Right cardiac atrium (tissue), 5 donors: Measurements from ENCODE around the gene PHPT1. TPM values are rescaled to one million over a fixed set of nuclear protein-coding genes. Genes with fewer than 3 reads are reported as not detected.
A peak's percentile ranks its signal among the peaks of the same experiment; 100 is the strongest.
"Not testable (repeated sequence)": the region's sequence is repeated elsewhere in the genome, so short reads cannot be mapped to it uniquely, and the experiment has no call there.

ENCODE experiments used
- ATAC-seq, 2 donors: fragments of 200-7000 bp; cut with Tn5 transposase; one replicate each; pipeline versions ENCODE4 v1.8.0 to v1.9.1; 2020; ENCODE audit warnings: moderate library complexity in 2 of 2, mild to moderate bottlenecking in 1 of 2
- DNase-seq, 3 donors: peaks; one replicate each; pipeline ENCODE4 v3.0.0-alpha.2; 2020
- H3K27ac ChIP-seq: one replicate; pipeline ENCODE4 v1.5.1; 2013; ENCODE audit warnings: mild to moderate bottlenecking, low read length, control low read depth, moderate library complexity
- H3K27me3 ChIP-seq: one replicate; pipeline ENCODE4 v1.6.1; 2013; ENCODE audit not compliant: control insufficient read depth, insufficient read depth
- H3K4me1 ChIP-seq: one replicate; pipeline ENCODE4 v1.6.1; 2013; ENCODE audit warnings: low read length; ENCODE audit not compliant: control insufficient read depth, insufficient read depth
- H3K4me3 ChIP-seq: one replicate; pipeline ENCODE4 v1.5.1; 2013; ENCODE audit warnings: low read length, control low read depth
- H3K9me3 ChIP-seq: one replicate; pipeline ENCODE4 v1.6.1; 2013; ENCODE audit warnings: low read length; ENCODE audit not compliant: control insufficient read depth
- WGBS: extraction: QIAGEN DNeasy Blood & Tissue Kit; methylation state at CpG from one replicate; pipeline ENCODE4 v1.1.7; 2013; 5-methylcytosine and 5-hydroxymethylcytosine counted together
- intact Hi-C, 4 donors: fragments of 100-400 bp; cut with DNase I; formaldehyde crosslinking; loops; one replicate each; pipeline versions ENCODE4 v1.11.0 to v1.14.0; 2022 to 2023
- long read RNA-seq, 4 donors: library from polyadenylated mRNA; unstranded; transcript quantifications; one replicate each; pipeline ENCODE4 v2.0.0, GENCODE V29; 2020 to 2021
- polyA plus RNA-seq: library from polyadenylated mRNA; stranded (reverse); fragments of 200-250 nt; gene quantifications from one replicate; pipeline ENCODE4 v1.2.3, GENCODE V29; 2013
- total RNA-seq, 4 donors: library from RNA; stranded (reverse); fragmentation: NEBNext Ultra II Directional; extraction: Animal tissue kit (Norgen Biotek cat#: 25700); gene quantifications; one replicate each; pipeline ENCODE4 v1.2.1, GENCODE V29; 2021
- donor health status: healthy with polysubstance abuse.
- donor health status: DM: no; HTN: yes; CAD: no.
- donor health status: DM: no; HTN: no; CAD: no.
- donor health status: DM: no; HTN: yes; CAD: no; lungs with severe emphysema.
- donor health status: DM: yes; HTN: yes; CAD: no.

PHPT1 gene
- 100 to 1,000 TPM; 176 to 227 (median 203) TPM for total RNA-seq
- 329 TPM for polyA plus RNA-seq
- long read RNA-seq, donor 1, transcript PHPT1-204 (2 exons, 627 nt): minor isoform, 27 of 238 reads
- long read RNA-seq, donor 1, transcript PHPT1-206 (4 exons, 618 nt): minor isoform, 9 of 238 reads
- long read RNA-seq, donor 1, transcript PHPT1-201 (3 exons, 890 nt): major isoform, 118 of 238 reads
- long read RNA-seq, donor 1, transcript PHPT1-205 (3 exons, 1,316 nt): minor isoform, 6 of 238 reads
- long read RNA-seq, donor 1, partial matches to known transcripts: 10 of 238 reads
- long read RNA-seq, donor 1, other reads (novel, unspliced or antisense): 67 of 238 reads
- long read RNA-seq, donor 2, transcript PHPT1-201 (3 exons, 890 nt): major isoform, 108 of 206 reads
- long read RNA-seq, donor 2, transcript PHPT1-205 (3 exons, 1,316 nt): minor isoform, 13 of 206 reads
- long read RNA-seq, donor 2, transcript PHPT1-204 (2 exons, 627 nt): minor isoform, 28 of 206 reads
- long read RNA-seq, donor 2, partial matches to known transcripts: 9 of 206 reads
- long read RNA-seq, donor 2, other reads (novel, unspliced or antisense): 47 of 206 reads
- long read RNA-seq, donor 3, transcript PHPT1-201 (3 exons, 890 nt): major isoform, 24 of 168 reads
- long read RNA-seq, donor 3, transcript PHPT1-204 (2 exons, 627 nt): minor isoform, 13 of 168 reads
- long read RNA-seq, donor 3, partial matches to known transcripts: 9 of 168 reads
- long read RNA-seq, donor 3, other reads (novel, unspliced or antisense): 120 of 168 reads
- long read RNA-seq, donor 4, transcript PHPT1-204 (2 exons, 627 nt): minor isoform, 28 of 146 reads
- long read RNA-seq, donor 4, transcript PHPT1-201 (3 exons, 890 nt): major isoform, 71 of 146 reads
- long read RNA-seq, donor 4, partial matches to known transcripts: 3 of 146 reads
- long read RNA-seq, donor 4, other reads (novel, unspliced or antisense): 37 of 146 reads

- 1% methylated on average over 77 of the region's 77 CpGs for WGBS
- Histone ChIP-seq H3K4me1 (peaks cover 2% of the 10 kb centered on the region), H3K27ac (peak within 1 kb of the TSS; percentile 93), H3K4me3 (peak within 1 kb of the TSS; percentile 70), H3K27me3 (no peaks in the 10 kb centered on the region), H3K9me3 (no peaks in the 10 kb centered on the region)
- DNase-seq: peak; percentile 99 to 100 (median 99)
- ATAC-seq: peak; percentile 89
- intact Hi-C loops: loop anchor here in 2 of 4 donors (5.0 to 10.0 kb wide), 3 partner anchors 93 to 138 kb away; partner anchors contain the start of genes FBXW5 (in 2 of the 2) and C8G (in 1 of the 2)
Observed at GRCh38 chr9:136849038-136849959, at the start of gene PHPT1. Gene PHPT1 (plus strand): TSS chr9:136849409. CDS start chr9:136849431, 22 bp downstream.

- Histone ChIP-seq H3K9me3 (no peaks in the 10 kb centered on the region), H3K27me3 (no peaks in the 10 kb centered on the region), H3K4me1 (peaks cover 5% of the 10 kb centered on the region), H3K27ac (peak overlapping the region; percentile 13), H3K4me3 (peak overlapping the region; percentile 45)
- DNase-seq: peak; percentile 82 to 94 (median 92)
- intact Hi-C loops: loop anchor here in 2 of 4 donors (5.0 to 10.0 kb wide), 2 partner anchors 57 to 145 kb away; partner anchors contain the start of genes C8G (in 1 of the 2) and FBXW5 (in 1 of the 2)
- 1% methylated on average over 63 of the region's 63 CpGs for WGBS
- peak; percentile 73 to 74 for ATAC-seq
Observed at GRCh38 chr9:136799854-136800657, 49.2 kb upstream of the PHPT1 start.

DNA sequence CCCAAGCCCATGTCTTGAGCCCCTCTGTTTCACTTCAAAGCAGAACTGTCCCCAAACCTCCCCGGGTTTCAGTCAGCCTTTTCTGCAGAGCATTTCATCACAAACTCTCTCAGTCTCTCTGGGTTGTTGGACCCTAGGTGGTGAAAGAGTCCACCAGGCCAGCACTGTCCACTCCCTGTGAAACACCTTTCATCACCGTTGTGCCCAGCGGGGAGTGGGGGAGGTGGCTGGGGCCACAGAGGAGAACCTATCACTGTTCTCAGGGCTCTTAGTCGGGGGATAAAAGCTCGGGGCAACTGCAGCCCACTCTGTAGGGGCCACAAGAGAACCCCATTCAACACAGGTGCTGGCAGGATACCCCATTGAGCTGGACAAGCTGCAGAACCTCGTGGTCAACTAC is 46.9 kb upstream of the PHPT1 start:
- DNase-seq: no peak
- ATAC-seq: no peak

GRCh38 chr9:136803009-136803550 is 46.1 kb upstream of the PHPT1 start:
- H3K27me3 ChIP-seq, H3K4me3 ChIP-seq, DNase-seq, H3K27ac ChIP-seq, H3K4me1 ChIP-seq, ATAC-seq, H3K9me3 ChIP-seq: not testable (repeated sequence)
- WGBS: 92% methylated on average over 7 of the region's 9 CpGs
- intact Hi-C loops: loop anchor here in 1 of 4 donors (5.0 kb wide), 1 partner anchor 54 kb away; no protein-coding TSS in a partner anchor

More for the DNA sequence above, 46.9 kb upstream of the PHPT1 start:
- Histone ChIP-seq H3K4me1 (no peaks in the 10 kb centered on the region), H3K27me3 (no peaks in the 10 kb centered on the region), H3K9me3 (no peaks in the 10 kb centered on the region), H3K4me3 (no peak overlapping the region), H3K27ac (no peak overlapping the region)
- WGBS: 71% methylated on average over 6 of the region's 6 CpGs
- intact Hi-C loops: loop anchor here in 1 of 4 donors (5.0 kb wide), 1 partner anchor 55 kb away; no protein-coding TSS in a partner anchor

DNA sequence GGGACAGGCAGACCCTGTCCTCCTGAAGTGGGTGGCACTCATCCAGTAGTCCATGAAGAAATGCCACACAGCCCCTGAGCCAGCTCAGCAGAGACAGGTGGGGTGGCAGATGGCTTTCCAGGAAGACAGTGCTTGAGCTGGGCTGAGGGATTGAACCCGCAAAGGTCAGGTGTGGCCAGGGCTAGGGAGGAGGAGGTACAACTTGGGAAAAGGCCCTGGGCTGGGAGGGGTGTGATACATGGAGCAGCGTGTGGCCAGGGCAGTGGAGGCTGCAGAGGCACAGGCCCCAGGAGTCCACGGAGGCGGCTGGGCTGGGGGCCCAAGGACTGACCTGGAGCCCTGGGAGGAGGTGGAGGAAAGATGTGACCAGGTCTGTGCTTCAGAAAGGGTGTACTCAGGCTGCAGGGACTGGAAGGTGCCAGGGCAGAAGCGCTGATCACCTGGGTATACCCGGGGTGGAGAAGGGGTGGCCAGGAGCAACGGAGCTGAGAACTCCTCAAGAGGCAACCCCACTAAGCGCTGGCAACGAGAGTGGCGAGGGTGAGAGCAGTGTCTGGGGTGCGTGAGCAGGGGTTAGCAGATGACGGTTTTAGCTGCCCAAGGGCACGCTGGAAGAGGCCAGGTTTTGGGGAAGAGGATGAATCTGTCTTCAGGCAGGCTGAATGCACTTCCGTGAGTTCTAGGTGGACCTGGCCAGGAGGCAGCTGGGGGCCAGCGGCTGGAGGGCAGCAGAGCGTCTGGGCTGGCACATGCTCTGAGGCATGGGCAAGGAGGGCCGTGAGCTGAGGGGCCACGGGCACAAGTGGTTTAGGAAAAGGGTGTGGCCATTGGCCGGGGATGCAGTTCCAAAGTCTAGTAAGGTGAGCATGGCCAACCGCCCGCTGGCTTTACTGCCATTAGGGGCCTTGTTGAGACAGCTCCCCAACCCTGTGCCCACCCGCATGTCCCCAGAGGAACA is 45.4 kb upstream of the PHPT1 start:
- H3K27me3 ChIP-seq: no peaks in the 10 kb centered on the region
- no peak overlapping the region for H3K27ac ChIP-seq
- intact Hi-C loops: loop anchor here in 1 of 4 donors (5.0 kb wide), 1 partner anchor 53 kb away; no protein-coding TSS in a partner anchor
- H3K9me3 ChIP-seq: no peaks in the 10 kb centered on the region
- H3K4me3 ChIP-seq: no peak overlapping the region
- DNase-seq (peak in 1 of 3 donors; percentile 42), ATAC-seq (no peak)
- no peaks in the 10 kb centered on the region for H3K4me1 ChIP-seq
- 97% methylated on average over 22 of the region's 22 CpGs for WGBS

- intact Hi-C loops: loop anchor here in 1 of 4 donors (5.0 kb wide), 1 partner anchor 53 kb away; no protein-coding TSS in a partner anchor
- ATAC-seq (no peak), DNase-seq (peak in 2 of 3 donors; percentile 56 to 60)
Observed at GRCh38 chr9:136804509-136805206, 44.6 kb upstream of the PHPT1 start.

GRCh38 chr9:136805207-136805740 is 43.9 kb upstream of the PHPT1 start:
- intact Hi-C loops: no loop called here
- H3K4me1 ChIP-seq: no peaks in the 10 kb centered on the region
- H3K27me3 ChIP-seq: no peaks in the 10 kb centered on the region
- DNase-seq (no peak), ATAC-seq (no peak)
- 86% methylated on average over 12 of the region's 12 CpGs for WGBS
- H3K9me3 ChIP-seq: no peaks in the 10 kb centered on the region
- no peak overlapping the region for H3K4me3 ChIP-seq
- H3K27ac ChIP-seq: no peak overlapping the region

More at GRCh38 chr9:136804509-136805206, 44.6 kb upstream of the PHPT1 start:
- no peaks in the 10 kb centered on the region for H3K4me1 ChIP-seq
- 89% methylated on average over 20 of the region's 20 CpGs for WGBS
- no peaks in the 10 kb centered on the region for H3K9me3 ChIP-seq
- no peaks in the 10 kb centered on the region for H3K27me3 ChIP-seq
- no peak overlapping the region for H3K4me3 ChIP-seq
- H3K27ac ChIP-seq: no peak overlapping the region

- H3K4me3 ChIP-seq: no peak overlapping the region
- no peaks in the 10 kb centered on the region for H3K4me1 ChIP-seq
- H3K9me3 ChIP-seq: no peaks in the 10 kb centered on the region
- intact Hi-C loops: no loop called here
- no peaks in the 10 kb centered on the region for H3K27me3 ChIP-seq
- ATAC-seq: no peak
- 96% methylated on average over 10 of the region's 10 CpGs for WGBS
- H3K27ac ChIP-seq: no peak overlapping the region
- DNase-seq: peak in 2 of 3 donors; percentile 37 to 55
Observed at GRCh38 chr9:136806067-136806466, 43.1 kb upstream of the PHPT1 start.
